ENCODE measurements around the gene CACNA2D2.

DNA sequence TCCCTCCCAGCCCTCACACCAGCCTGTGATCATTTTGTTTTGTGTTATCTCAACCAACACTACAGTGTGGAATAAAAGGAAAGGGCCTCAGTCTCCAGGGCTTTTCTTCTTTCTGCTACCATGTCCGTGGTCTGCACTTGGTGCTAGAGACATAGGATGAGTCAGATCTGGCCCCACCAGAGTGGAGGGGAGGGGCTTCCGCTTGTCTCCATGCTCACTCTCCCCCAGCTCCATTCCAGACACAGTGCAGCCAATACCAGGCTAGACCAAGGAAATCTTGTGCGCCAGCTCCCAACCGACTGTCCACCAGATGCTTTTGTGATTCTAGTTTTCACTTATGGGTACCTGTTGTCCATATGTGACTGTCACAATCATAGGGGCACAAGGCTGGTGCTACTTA, 92.2 kb downstream of the CACNA2D2 start:
- TF ChIP-seq, protein P1, sequence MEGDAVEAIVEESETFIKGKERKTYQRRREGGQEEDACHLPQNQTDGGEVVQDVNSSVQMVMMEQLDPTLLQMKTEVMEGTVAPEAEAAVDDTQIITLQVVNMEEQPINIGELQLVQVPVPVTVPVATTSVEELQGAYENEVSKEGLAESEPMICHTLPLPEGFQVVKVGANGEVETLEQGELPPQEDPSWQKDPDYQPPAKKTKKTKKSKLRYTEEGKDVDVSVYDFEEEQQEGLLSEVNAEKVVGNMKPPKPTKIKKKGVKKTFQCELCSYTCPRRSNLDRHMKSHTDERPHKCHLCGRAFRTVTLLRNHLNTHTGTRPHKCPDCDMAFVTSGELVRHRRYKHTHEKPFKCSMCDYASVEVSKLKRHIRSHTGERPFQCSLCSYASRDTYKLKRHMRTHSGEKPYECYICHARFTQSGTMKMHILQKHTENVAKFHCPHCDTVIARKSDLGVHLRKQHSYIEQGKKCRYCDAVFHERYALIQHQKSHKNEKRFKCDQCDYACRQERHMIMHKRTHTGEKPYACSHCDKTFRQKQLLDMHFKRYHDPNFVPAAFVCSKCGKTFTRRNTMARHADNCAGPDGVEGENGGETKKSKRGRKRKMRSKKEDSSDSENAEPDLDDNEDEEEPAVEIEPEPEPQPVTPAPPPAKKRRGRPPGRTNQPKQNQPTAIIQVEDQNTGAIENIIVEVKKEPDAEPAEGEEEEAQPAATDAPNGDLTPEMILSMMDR (conservative IDR thresholded peaks at IDR 0.05): no peak
- TF ChIP-seq ZFX (IDR thresholded peaks at IDR 0.05): no peak
